Nephron (organoid): ENCODE data around the gene IGF2R.
"Not testable (repeated sequence)": the region's sequence is repeated elsewhere in the genome, so short reads cannot be mapped to it uniquely, and the experiment has no call there.

Experiments
- H3K27ac Mint-ChIP-seq, 3 experiments: 2 replicates each; pipeline ENCODE4 v1.8.0; 2020; ENCODE audit warnings: mixed read lengths in 3 of 3, mild to moderate bottlenecking in 2 of 3, moderate library complexity in 1 of 3
- H3K27me3 Mint-ChIP-seq: 2 replicates; pipeline ENCODE4 v1.8.0; 2021; ENCODE audit warnings: low read depth, mild to moderate bottlenecking, moderate library complexity, mixed read lengths
- H3K36me3 Mint-ChIP-seq: 2 replicates; pipeline ENCODE4 v1.8.0; 2020; ENCODE audit warnings: low read depth, mixed read lengths
- H3K4me1 Mint-ChIP-seq: 2 replicates; pipeline ENCODE4 v1.8.0; 2020; ENCODE audit warnings: mixed read lengths
- H3K4me3 Mint-ChIP-seq, 3 experiments: 2 replicates each; pipeline ENCODE4 v1.8.0; 2020; ENCODE audit warnings: mild to moderate bottlenecking in 3 of 3, mixed read lengths in 3 of 3, moderate library complexity in 2 of 3
- H3K9me3 Mint-ChIP-seq: 2 replicates; pipeline ENCODE4 v1.8.0; 2020; ENCODE audit warnings: mixed read lengths
- CTCF ChIP-seq, 3 experiments: fragments of 200-600 bp; sonication (generic); IDR thresholded peaks; one replicate each; pipeline ENCODE4 v1.5.0; 2021; ENCODE audit warnings: antibody characterized with exemption in 3 of 3; ENCODE audit not compliant: unreplicated experiment in 3 of 3

Gene IGF2R

GRCh38 chr6:159968295-159969203 is at the start of gene IGF2R:
TSS of gene IGF2R (plus strand) at chr6:159969082. CDS start at chr6:159969247, 165 bp downstream.
- peak within 1 kb of the TSS; percentile 88 to 98 (median 98) for H3K4me3 Mint-ChIP-seq
- peak; percentile 18 to 25 (median 20) for TF ChIP-seq CTCF (IDR thresholded peaks at IDR 0.05; ENCODE audit: unreplicated experiment in 3 of 3)
- H3K27ac Mint-ChIP-seq: peak within 1 kb of the TSS; percentile 94 to 98 (median 98)
- peaks cover 20% of the 10 kb centered on the region for H3K27me3 Mint-ChIP-seq
- H3K4me1 Mint-ChIP-seq: peaks cover 35% of the 10 kb centered on the region
- H3K9me3 Mint-ChIP-seq: no peaks in the 10 kb centered on the region
- no peaks in the 10 kb centered on the region for H3K36me3 Mint-ChIP-seq

GRCh38 chr6:159919800-159920199 is 49.1 kb upstream of the IGF2R start:
- no peak for TF ChIP-seq CTCF (IDR thresholded peaks at IDR 0.05; ENCODE audit: unreplicated experiment in 3 of 3)
- Mint-ChIP-seq H3K4me1 (peaks cover 17% of the 10 kb centered on the region), H3K27me3 (peaks cover 6% of the 10 kb centered on the region)

GRCh38 chr6:159924150-159924549 is 44.7 kb upstream of the IGF2R start:
- H3K4me3 Mint-ChIP-seq, H3K36me3 Mint-ChIP-seq: not testable (repeated sequence)

More at GRCh38 chr6:159919800-159920199, 49.1 kb upstream of the IGF2R start:
- no peaks in the 10 kb centered on the region for H3K36me3 Mint-ChIP-seq
- H3K9me3 Mint-ChIP-seq: peaks cover 4% of the 10 kb centered on the region
- no peak overlapping the region for H3K4me3 Mint-ChIP-seq
- no peak overlapping the region for H3K27ac Mint-ChIP-seq

GRCh38 chr6:159926542-159927203 is 42.2 kb upstream of the IGF2R start:
- Mint-ChIP-seq H3K9me3 (peaks cover 4% of the 10 kb centered on the region), H3K4me1 (peaks cover 34% of the 10 kb centered on the region), H3K27me3 (peaks cover 3% of the 10 kb centered on the region), H3K4me3 (no peak overlapping the region), H3K36me3 (no peaks in the 10 kb centered on the region), H3K27ac (no peak overlapping the region)
- TF ChIP-seq CTCF (IDR thresholded peaks at IDR 0.05; ENCODE audit: unreplicated experiment in 3 of 3): no peak

More at GRCh38 chr6:159924150-159924549, 44.7 kb upstream of the IGF2R start:
- peaks cover 11% of the 10 kb centered on the region for H3K4me1 Mint-ChIP-seq
- not testable (repeated sequence) for H3K9me3 Mint-ChIP-seq, H3K27me3 Mint-ChIP-seq, H3K27ac Mint-ChIP-seq

- Mint-ChIP-seq H3K36me3 (no peaks in the 10 kb centered on the region), H3K9me3 (no peaks in the 10 kb centered on the region), H3K4me1 (peaks cover 51% of the 10 kb centered on the region), H3K4me3 (no peak overlapping the region), H3K27ac (peak overlapping the region in 2 of 3 experiments; percentile 21 to 73), H3K27me3 (peaks cover 3% of the 10 kb centered on the region)
- no peak for TF ChIP-seq CTCF (IDR thresholded peaks at IDR 0.05; ENCODE audit: unreplicated experiment in 3 of 3)
Measured at GRCh38 chr6:159929819-159930218, 39.1 kb upstream of the IGF2R start.

GRCh38 chr6:159931112-159931511 is 37.8 kb upstream of the IGF2R start:
- H3K36me3 Mint-ChIP-seq: no peaks in the 10 kb centered on the region
- peak overlapping the region in 1 of 3 experiments; percentile 9 for H3K4me3 Mint-ChIP-seq
- peak overlapping the region in 1 of 3 experiments; percentile 32 for H3K27ac Mint-ChIP-seq
- H3K27me3 Mint-ChIP-seq: peaks cover 3% of the 10 kb centered on the region
- peaks cover 58% of the 10 kb centered on the region for H3K4me1 Mint-ChIP-seq
- no peaks in the 10 kb centered on the region for H3K9me3 Mint-ChIP-seq
- no peak for TF ChIP-seq CTCF (IDR thresholded peaks at IDR 0.05; ENCODE audit: unreplicated experiment in 3 of 3)
